Measurements from ENCODE around the gene EIF4E2. TPM values are rescaled to one million over a fixed set of nuclear protein-coding genes. Genes with fewer than 3 reads are reported as not detected.

EIF4E2 gene
- total and polyA plus RNA-seq, 10 donors: 29.3 to 61.1 (median 45.5) TPM

DNA sequence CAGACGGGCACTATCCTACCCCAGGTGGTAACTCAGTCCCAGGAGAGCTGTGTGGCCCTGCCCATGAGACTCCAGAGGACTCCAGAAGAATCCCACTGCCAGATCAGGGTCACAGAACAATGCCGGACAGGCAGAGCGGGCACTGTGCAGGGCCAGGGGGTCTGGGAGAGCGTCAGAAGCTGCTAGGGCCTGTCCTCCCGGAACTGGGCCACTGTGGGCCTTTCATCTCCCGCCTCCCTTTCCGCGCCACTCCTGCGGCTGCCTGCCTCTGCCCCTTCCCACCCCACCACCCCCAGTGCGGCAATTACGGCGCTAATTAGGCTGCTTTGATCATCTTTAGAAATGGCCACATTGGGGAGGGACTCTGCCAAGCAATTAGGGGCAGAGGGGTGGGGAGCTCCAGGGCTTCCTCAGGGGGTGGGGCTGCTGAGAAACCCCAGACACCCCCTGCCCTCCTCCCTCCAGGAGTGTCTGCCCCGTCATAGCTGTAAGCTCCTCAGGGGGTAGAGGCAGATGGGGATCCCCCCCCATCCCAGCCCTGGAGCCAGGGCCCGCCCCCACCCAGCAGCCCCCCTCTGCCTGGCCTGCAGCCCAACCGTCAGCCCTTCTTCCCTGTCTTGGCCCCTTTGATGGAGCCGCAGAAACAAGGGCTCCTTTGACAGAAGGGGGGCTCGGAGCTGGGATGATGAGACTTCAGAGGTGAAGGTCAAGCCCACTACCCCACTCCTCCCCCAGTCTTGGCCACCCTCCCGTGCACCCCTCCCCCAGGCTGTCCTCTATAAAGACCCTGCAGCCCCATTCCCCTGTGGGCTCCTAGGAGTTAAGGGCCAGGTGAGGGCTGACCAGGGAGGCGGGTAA lies 30.7 kb upstream of the EIF4E2 start, which contains the start of gene PRSS56:
Gene PRSS56, plus strand, starts transcription at position 808 of the 858 bp plus-strand sequence. CDS start 211 bp downstream, outside the sequence.
- no peak within 1 kb of the TSS for H3K4me3 ChIP-seq
- no peaks in the 10 kb centered on the region for H3K9me3 ChIP-seq
- no peak for DNase-seq
- intact Hi-C loops (cut with DNase I; ENCODE audit: low total_unique reads): loop anchor here (10.0 kb wide), 1 partner anchor 65 kb away; the partner anchor contains the start of gene ALPI
- peaks cover 12 to 73% (median 43%) of the 10 kb centered on the region in 7 donors for H3K27me3 ChIP-seq (replicated peaks in 1 of 7)
- 67 to 76% (median 71%) methylated on average over 13 to 19 of the region's 19 CpGs for WGBS, 5 donors
- TF ChIP-seq, protein P1, sequence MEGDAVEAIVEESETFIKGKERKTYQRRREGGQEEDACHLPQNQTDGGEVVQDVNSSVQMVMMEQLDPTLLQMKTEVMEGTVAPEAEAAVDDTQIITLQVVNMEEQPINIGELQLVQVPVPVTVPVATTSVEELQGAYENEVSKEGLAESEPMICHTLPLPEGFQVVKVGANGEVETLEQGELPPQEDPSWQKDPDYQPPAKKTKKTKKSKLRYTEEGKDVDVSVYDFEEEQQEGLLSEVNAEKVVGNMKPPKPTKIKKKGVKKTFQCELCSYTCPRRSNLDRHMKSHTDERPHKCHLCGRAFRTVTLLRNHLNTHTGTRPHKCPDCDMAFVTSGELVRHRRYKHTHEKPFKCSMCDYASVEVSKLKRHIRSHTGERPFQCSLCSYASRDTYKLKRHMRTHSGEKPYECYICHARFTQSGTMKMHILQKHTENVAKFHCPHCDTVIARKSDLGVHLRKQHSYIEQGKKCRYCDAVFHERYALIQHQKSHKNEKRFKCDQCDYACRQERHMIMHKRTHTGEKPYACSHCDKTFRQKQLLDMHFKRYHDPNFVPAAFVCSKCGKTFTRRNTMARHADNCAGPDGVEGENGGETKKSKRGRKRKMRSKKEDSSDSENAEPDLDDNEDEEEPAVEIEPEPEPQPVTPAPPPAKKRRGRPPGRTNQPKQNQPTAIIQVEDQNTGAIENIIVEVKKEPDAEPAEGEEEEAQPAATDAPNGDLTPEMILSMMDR (IDR thresholded peaks at IDR 0.05 in 8 of 11, conservative IDR thresholded peaks at IDR 0.05 in 3 of 11): no peak
- TF ChIP-seq POLR2AphosphoS5 (IDR thresholded peaks at IDR 0.05) (no peak), POLR2A (IDR thresholded peaks at IDR 0.05) (no peak)
- H3K4me1 ChIP-seq: peaks cover 10 to 32% (median 30%) of the 10 kb centered on the region in 6 donors
- no peak within 1 kb of the TSS for H3K27ac ChIP-seq
- no peaks in the 10 kb centered on the region for H3K36me3 ChIP-seq

DNA sequence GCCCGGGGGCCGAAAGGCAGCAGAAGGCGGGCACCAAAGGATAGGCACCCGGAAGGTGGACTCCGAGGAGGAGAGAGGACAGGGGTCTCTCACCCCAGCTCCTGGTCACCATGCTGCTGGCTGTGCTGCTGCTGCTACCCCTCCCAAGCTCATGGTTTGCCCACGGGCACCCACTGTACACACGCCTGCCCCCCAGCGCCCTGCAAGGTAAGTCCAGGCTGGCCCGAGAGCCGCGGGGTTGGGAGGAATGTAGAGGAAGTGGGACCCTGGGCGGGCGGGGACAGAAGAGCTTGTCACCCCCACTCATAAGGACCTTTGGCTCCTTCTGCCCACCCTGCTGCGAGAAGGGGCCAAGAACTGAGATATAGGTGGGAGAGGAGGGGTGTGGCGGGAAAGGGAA lies 30.0 kb upstream of the EIF4E2 start:
- Histone ChIP-seq H3K4me1 (peaks cover 10 to 35% (median 31%) of the 10 kb centered on the region in 6 donors), H3K36me3 (no peaks in the 10 kb centered on the region), H3K27ac (no peak overlapping the region), H3K4me3 (no peak overlapping the region), H3K27me3 (replicated peaks in 1 of 7) (peaks cover 12 to 80% (median 50%) of the 10 kb centered on the region in 7 donors), H3K9me3 (no peaks in the 10 kb centered on the region)
- intact Hi-C loops (cut with DNase I; ENCODE audit: low total_unique reads): loop anchor here (10.0 kb wide), 1 partner anchor 66 kb away; the partner anchor contains the start of gene ALPI
- DNase-seq: no peak
- WGBS, 5 donors: 70 to 88% (median 73%) methylated on average over 15 of the region's 15 CpGs
- TF ChIP-seq POLR2AphosphoS5 (IDR thresholded peaks at IDR 0.05) (no peak), POLR2A (IDR thresholded peaks at IDR 0.05) (no peak)
- TF ChIP-seq, protein P1 (IDR thresholded peaks at IDR 0.05 in 8 of 11, conservative IDR thresholded peaks at IDR 0.05 in 3 of 11): no peak

- intact Hi-C loops (cut with DNase I; ENCODE audit: low total_unique reads): loop anchor here (10.0 kb wide), 1 partner anchor 66 kb away; the partner anchor contains the start of gene ALPI
- no peak for DNase-seq
- WGBS, 5 donors: 84 to 92% (median 89%) methylated on average over 8 to 14 of the region's 14 CpGs
- peaks cover 12 to 86% (median 56%) of the 10 kb centered on the region in 7 donors for H3K27me3 ChIP-seq (replicated peaks in 1 of 7)
- H3K4me3 ChIP-seq: no peak overlapping the region
- no peak overlapping the region for H3K27ac ChIP-seq
- no peaks in the 10 kb centered on the region for H3K36me3 ChIP-seq
- TF ChIP-seq, protein P1 (IDR thresholded peaks at IDR 0.05 in 8 of 11, conservative IDR thresholded peaks at IDR 0.05 in 3 of 11): no peak
- TF ChIP-seq POLR2A (IDR thresholded peaks at IDR 0.05): no peak
- no peaks in the 10 kb centered on the region for H3K9me3 ChIP-seq
- peaks cover 10 to 37% (median 32%) of the 10 kb centered on the region in 6 donors for H3K4me1 ChIP-seq
Observed at GRCh38 chr2:232521098-232521497, 29.4 kb upstream of the EIF4E2 start.

All from spleen (tissue), 11 donors.